Ishikawa (cell line): ENCODE measurements around the gene CDK16.

Experiments
- CEBPB ChIP-seq: IDR thresholded peaks from 2 replicates; pipeline ENCODE4 v1.6.1; 2012
- EGR1 ChIP-seq: IDR thresholded peaks from 2 replicates; pipeline ENCODE4 v1.6.1; 2012
- EP300 ChIP-seq: IDR thresholded peaks from 2 replicates; pipeline ENCODE4 v1.6.1; 2012; ENCODE audit warnings: borderline replicate concordance
- FOXM1 ChIP-seq: IDR thresholded peaks from 2 replicates; pipeline ENCODE4 v1.6.1; 2012; ENCODE audit warnings: low read depth, borderline replicate concordance
- TAF1 ChIP-seq: IDR thresholded peaks from 2 replicates; pipeline ENCODE4 v1.6.1; 2012; ENCODE audit warnings: low read depth, mild to moderate bottlenecking
- TEAD4 ChIP-seq: IDR thresholded peaks from 2 replicates; pipeline ENCODE4 v1.6.1; 2012
- ZBTB7A ChIP-seq: IDR thresholded peaks from 2 replicates; pipeline ENCODE4 v1.6.1; 2012; ENCODE audit warnings: low read depth
- TF ChIP-seq, protein P1 (sequence below): IDR thresholded peaks from 2 replicates; pipeline ENCODE4 v1.6.1; 2012

DNA sequence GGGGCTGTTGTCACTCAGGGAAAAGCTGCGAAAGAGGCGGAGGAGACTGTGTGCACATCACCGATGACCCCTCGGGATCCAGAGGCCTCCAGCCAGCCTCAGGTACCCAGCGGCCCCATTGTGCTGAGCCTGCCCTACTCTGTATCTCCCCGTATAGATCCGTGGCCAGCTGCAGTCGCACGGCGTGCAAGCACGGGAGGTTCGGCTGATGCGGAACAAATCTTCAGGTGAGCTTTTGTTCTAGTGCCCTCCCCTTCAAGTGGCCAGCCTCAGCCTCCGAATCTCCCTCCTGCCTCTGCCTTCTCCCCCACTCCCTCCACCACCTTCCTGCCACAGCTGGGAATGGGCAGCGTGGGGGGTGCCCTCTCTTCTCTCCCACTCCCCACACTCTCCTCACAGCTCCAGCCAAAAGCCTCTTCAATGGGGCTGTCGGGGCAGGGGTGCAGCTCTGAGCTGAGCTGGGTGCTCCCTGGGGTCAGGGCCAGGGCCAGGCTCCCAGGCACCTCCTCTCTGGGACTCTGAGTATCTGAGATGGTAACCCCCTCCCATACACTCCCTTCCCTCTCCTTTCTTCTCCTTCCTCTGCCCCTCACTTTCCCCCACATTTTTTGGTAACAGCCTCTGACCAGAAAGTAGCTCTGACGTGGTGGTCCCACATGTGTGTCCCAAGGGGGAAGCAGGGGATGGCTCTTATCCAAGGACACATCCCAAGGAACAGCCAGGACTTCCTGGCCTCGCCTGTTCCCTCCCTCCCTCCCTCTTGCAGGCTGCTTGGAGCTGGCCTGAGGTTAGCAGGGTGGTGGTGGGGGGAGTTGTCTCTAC lies 45.3 kb upstream of the CDK16 start:
- TF ChIP-seq, protein P1, sequence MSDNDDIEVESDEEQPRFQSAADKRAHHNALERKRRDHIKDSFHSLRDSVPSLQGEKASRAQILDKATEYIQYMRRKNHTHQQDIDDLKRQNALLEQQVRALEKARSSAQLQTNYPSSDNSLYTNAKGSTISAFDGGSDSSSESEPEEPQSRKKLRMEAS, result no peak
- TF ChIP-seq CEBPB (no peak), TAF1 (no peak), TEAD4 (no peak), EP300 (no peak), ZBTB7A (no peak), FOXM1 (no peak), EGR1 (no peak)
